HepG2 (cell line): Measurements from ENCODE around the gene FIZ1. TPM values are rescaled to one million over a fixed set of nuclear protein-coding genes. Genes with fewer than 3 reads are reported as not detected.

Source experiments
- ARID2 ChIP-seq: sonication (generic); formaldehyde crosslinking; IDR thresholded peaks from 2 replicates; pipeline ENCODE4 v1.8.1; 2022; ENCODE audit warnings: mild to moderate bottlenecking, missing genetic modification reagents, borderline replicate concordance
- ARNT ChIP-seq: fragments of 450-650 bp; IDR thresholded peaks from 2 replicates; pipeline ENCODE4 v1.6.1; 2017
- CHD2 ChIP-seq: IDR thresholded peaks from 2 replicates; pipeline ENCODE4 v1.6.1; 2011; ENCODE audit warnings: low read depth, low read length, improper control_type of control experiment
- CREM ChIP-seq, 2 experiments: sonication (generic) in 1 of 2; formaldehyde crosslinking in 1 of 2; IDR thresholded peaks; 2 replicates each; pipeline versions ENCODE4 v1.4.0 to v1.6.1; 2016 to 2020; ENCODE audit warnings: antibody characterized with exemption in 1 of 2, mild to moderate bottlenecking in 1 of 2, missing genetic modification reagents in 1 of 2
- GZF1 ChIP-seq: sonication (generic); formaldehyde crosslinking; IDR thresholded peaks from 2 replicates; pipeline ENCODE4 v1.5.1; 2020; ENCODE audit warnings: mild to moderate bottlenecking, missing genetic modification reagents
- HMG20B ChIP-seq: conservative IDR thresholded peaks from 2 replicates; pipeline ENCODE4 v1.6.1; 2016; ENCODE audit warnings: missing genetic modification reagents, missing compliant biosample characterization
- HOXA7 ChIP-seq: sonication (generic); formaldehyde crosslinking; IDR thresholded peaks from 2 replicates; pipeline ENCODE4 v1.8.1; 2022; ENCODE audit warnings: mild to moderate bottlenecking, missing genetic modification reagents, moderate library complexity
- IRF2 ChIP-seq: IDR thresholded peaks from 2 replicates; pipeline ENCODE4 v1.6.1; 2018; ENCODE audit warnings: missing genetic modification reagents, missing compliant biosample characterization
- KAT8 ChIP-seq: IDR thresholded peaks from 2 replicates; pipeline ENCODE4 v1.6.1; 2016; ENCODE audit warnings: missing genetic modification reagents, missing compliant biosample characterization
- MIER3 ChIP-seq: IDR thresholded peaks from 2 replicates; pipeline ENCODE4 v1.6.1; 2016; ENCODE audit warnings: missing compliant biosample characterization, borderline replicate concordance
- MTF2 ChIP-seq: sonication (generic); formaldehyde crosslinking; IDR thresholded peaks from 2 replicates; pipeline ENCODE4 v1.5.0; 2020; ENCODE audit warnings: missing genetic modification reagents, borderline replicate concordance
- MXI1 ChIP-seq: IDR thresholded peaks from 3 replicates; pipeline ENCODE4 v1.6.1; 2012; ENCODE audit warnings: low read depth, low read length, inconsistent platforms, borderline replicate concordance
- POLR2AphosphoS2 ChIP-seq: IDR thresholded peaks from 2 replicates; pipeline ENCODE4 v1.6.1; 2011; ENCODE audit warnings: low read depth, low read length, improper control_type of control experiment
- RBAK ChIP-seq: sonication (generic); formaldehyde crosslinking; IDR thresholded peaks from 2 replicates; pipeline ENCODE4 v1.5.1; 2020; ENCODE audit warnings: mild to moderate bottlenecking, missing genetic modification reagents
- SNAI1 ChIP-seq: sonication (generic); formaldehyde crosslinking; IDR thresholded peaks from 2 replicates; pipeline ENCODE4 v1.5.0; 2020; ENCODE audit warnings: mild to moderate bottlenecking, missing genetic modification reagents, borderline replicate concordance
- TAF15 ChIP-seq: fragments of 200-400 bp; formaldehyde crosslinking; IDR thresholded peaks from one replicate; pipeline ENCODE4 v1.6.1; 2018; ENCODE audit warnings: mild to moderate bottlenecking, low read depth, low read length; ENCODE audit not compliant: poor library complexity, severe bottlenecking
- ZNF10 ChIP-seq: sonication (generic); formaldehyde crosslinking; IDR thresholded peaks from 2 replicates; pipeline ENCODE4 v1.4.0; 2020; ENCODE audit warnings: mild to moderate bottlenecking, low read depth, missing genetic modification reagents, borderline replicate concordance
- ZNF205 ChIP-seq: IDR thresholded peaks from 2 replicates; pipeline ENCODE4 v1.6.1; 2018; ENCODE audit warnings: missing biosample characterization, missing genetic modification reagents
- ZNF260 ChIP-seq: sonication (generic); formaldehyde crosslinking; IDR thresholded peaks from 2 replicates; pipeline ENCODE4 v1.4.0; 2020; ENCODE audit warnings: missing genetic modification reagents, low read depth, mild to moderate bottlenecking, borderline replicate concordance
- ZNF329 ChIP-seq: sonication (generic); formaldehyde crosslinking; IDR thresholded peaks from 2 replicates; pipeline ENCODE4 v1.9.0; 2021; ENCODE audit warnings: low read depth, mild to moderate bottlenecking, missing genetic modification reagents
- ZNF687 ChIP-seq: sonication (generic); formaldehyde crosslinking; IDR thresholded peaks from 2 replicates; pipeline ENCODE4 v1.5.1; 2020; ENCODE audit warnings: mild to moderate bottlenecking, missing genetic modification reagents, moderate library complexity
- ZNF780A ChIP-seq: sonication (generic); formaldehyde crosslinking; IDR thresholded peaks from 2 replicates; pipeline ENCODE4 v1.8.0; 2022; ENCODE audit warnings: mild to moderate bottlenecking, missing genetic modification reagents, moderate library complexity
- polyA plus RNA-seq, 8 experiments: library from polyadenylated mRNA; depleted of rRNA in 3 of 8; stranded (reverse) in 7 of 8; unstranded in 1 of 8; fragments of >200 nt; fragmentation: Illumina TruSeq in 4 of 8; extraction: Trizol in 4 of 8; gene quantifications; 2 replicates each; pipeline versions ENCODE4 v1.2.1 to v1.2.3, GENCODE V29; 2011 to 2016; ENCODE audit warnings: low read depth in 4 of 8, missing spikeins in 1 of 8, mixed read lengths in 1 of 8; ENCODE audit not compliant: insufficient read depth in 1 of 8
- total RNA-seq, 5 experiments: library from RNA; depleted of rRNA; stranded (reverse); fragments of >200 nt; fragmentation: Illumina TruSeq; extraction: Trizol; gene quantifications; 2 replicates each; pipeline ENCODE4 v1.2.3, GENCODE V29; 2016; ENCODE audit warnings: low read depth in 1 of 5
- TF ChIP-seq, protein P1 (sequence below): sonication (generic); formaldehyde crosslinking; conservative IDR thresholded peaks from 2 replicates; pipeline ENCODE4 v1.4.0; 2020; ENCODE audit warnings: mild to moderate bottlenecking, missing genetic modification reagents, moderate library complexity
- TF ChIP-seq, protein P2 (sequence below): IDR thresholded peaks from 2 replicates; pipeline ENCODE4 v1.6.1; 2018; ENCODE audit warnings: missing genetic modification reagents

The FIZ1 gene
- total and polyA plus RNA-seq, 2 of the 13 experiments (the other 11 are each of a cell fraction or from before 2014, with no cell fraction given) = 3.6 to 5.9 TPM

GRCh38 chr19:55605207-55605636 lies 5.9 kb upstream of the FIZ1 start (continued):
- TF ChIP-seq ZNF687 (CRISPR knock-in tag) (peak; percentile 57), RBAK (CRISPR knock-in tag) (no peak), ARID2 (CRISPR knock-in tag) (no peak), POLR2AphosphoS2 (no peak), IRF2 (no peak), TAF15 (no peak), HOXA7 (CRISPR knock-in tag) (no peak), ZNF329 (CRISPR knock-in tag) (0 out of 2 replicates have a peak, but pooled peaks have one; percentile 26), MIER3 (no peak), HMG20B (CRISPR knock-in tag) (no peak), ARNT (no peak), MXI1 (no peak; the same call in 2 of the 3 replicates), ZNF10 (CRISPR knock-in tag) (no peak), CHD2 (no peak), SNAI1 (CRISPR knock-in tag) (no peak), KAT8 (CRISPR knock-in tag) (peak; percentile 70; the same call in 1 of the 2 replicates), MTF2 (CRISPR knock-in tag) (no peak), ZNF205 (CRISPR knock-in tag) (no peak), GZF1 (CRISPR knock-in tag) (no peak), CREM (IDR thresholded peaks at IDR 0.05) (no peak; the same call in 1 of the 2 replicates), CREM (CRISPR knock-in tag; IDR thresholded peaks at IDR 0.05) (no peak), ZNF780A (CRISPR knock-in tag) (no peak), ZNF260 (no peak)
- TF ChIP-seq, protein P1, sequence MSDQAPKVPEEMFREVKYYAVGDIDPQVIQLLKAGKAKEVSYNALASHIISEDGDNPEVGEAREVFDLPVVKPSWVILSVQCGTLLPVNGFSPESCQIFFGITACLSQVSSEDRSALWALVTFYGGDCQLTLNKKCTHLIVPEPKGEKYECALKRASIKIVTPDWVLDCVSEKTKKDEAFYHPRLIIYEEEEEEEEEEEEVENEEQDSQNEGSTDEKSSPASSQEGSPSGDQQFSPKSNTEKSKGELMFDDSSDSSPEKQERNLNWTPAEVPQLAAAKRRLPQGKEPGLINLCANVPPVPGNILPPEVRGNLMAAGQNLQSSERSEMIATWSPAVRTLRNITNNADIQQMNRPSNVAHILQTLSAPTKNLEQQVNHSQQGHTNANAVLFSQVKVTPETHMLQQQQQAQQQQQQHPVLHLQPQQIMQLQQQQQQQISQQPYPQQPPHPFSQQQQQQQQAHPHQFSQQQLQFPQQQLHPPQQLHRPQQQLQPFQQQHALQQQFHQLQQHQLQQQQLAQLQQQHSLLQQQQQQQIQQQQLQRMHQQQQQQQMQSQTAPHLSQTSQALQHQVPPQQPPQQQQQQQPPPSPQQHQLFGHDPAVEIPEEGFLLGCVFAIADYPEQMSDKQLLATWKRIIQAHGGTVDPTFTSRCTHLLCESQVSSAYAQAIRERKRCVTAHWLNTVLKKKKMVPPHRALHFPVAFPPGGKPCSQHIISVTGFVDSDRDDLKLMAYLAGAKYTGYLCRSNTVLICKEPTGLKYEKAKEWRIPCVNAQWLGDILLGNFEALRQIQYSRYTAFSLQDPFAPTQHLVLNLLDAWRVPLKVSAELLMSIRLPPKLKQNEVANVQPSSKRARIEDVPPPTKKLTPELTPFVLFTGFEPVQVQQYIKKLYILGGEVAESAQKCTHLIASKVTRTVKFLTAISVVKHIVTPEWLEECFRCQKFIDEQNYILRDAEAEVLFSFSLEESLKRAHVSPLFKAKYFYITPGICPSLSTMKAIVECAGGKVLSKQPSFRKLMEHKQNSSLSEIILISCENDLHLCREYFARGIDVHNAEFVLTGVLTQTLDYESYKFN (CRISPR knock-in tag) = no peak
- TF ChIP-seq, protein P2, sequence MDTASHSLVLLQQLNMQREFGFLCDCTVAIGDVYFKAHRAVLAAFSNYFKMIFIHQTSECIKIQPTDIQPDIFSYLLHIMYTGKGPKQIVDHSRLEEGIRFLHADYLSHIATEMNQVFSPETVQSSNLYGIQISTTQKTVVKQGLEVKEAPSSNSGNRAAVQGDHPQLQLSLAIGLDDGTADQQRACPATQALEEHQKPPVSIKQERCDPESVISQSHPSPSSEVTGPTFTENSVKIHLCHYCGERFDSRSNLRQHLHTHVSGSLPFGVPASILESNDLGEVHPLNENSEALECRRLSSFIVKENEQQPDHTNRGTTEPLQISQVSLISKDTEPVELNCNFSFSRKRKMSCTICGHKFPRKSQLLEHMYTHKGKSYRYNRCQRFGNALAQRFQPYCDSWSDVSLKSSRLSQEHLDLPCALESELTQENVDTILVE (CRISPR knock-in tag) = peak; percentile 95
